ENCODE data around the gene PALLD. TPM values are rescaled to one million over a fixed set of nuclear protein-coding genes. Genes with fewer than 3 reads are reported as not detected.
"Not testable (repeated sequence)": the region's sequence is repeated elsewhere in the genome, so short reads cannot be mapped to it uniquely, and the experiment has no call there.

PALLD gene
- total RNA-seq, 1 donor from 2014 or later: 85.7 TPM

- Histone ChIP-seq H3K36me3 (peaks cover 8% of the 10 kb centered on the region), H3K9ac (no peak overlapping the region), H3K4me2 (no peak overlapping the region), H4K20me1 (ENCODE audit: low read depth) (no peaks in the 10 kb centered on the region), H3K4me3 (no peak overlapping the region), H3K9me3 (ENCODE audit: low read depth) (no peaks in the 10 kb centered on the region), H3K4me1 (peaks cover 5% of the 10 kb centered on the region), H3K27me3 (no peaks in the 10 kb centered on the region), H2AFZ (replicated peaks) (no peak overlapping the region), H3F3A (ENCODE audit: low read depth) (no peaks in the 10 kb centered on the region), H3K27ac (no peak overlapping the region), H3K79me2 (ENCODE audit: low read depth) (no peaks in the 10 kb centered on the region)
- Mint-ChIP-seq H3K36me3 (peaks cover 38% of the 10 kb centered on the region), H3K27me3 (ENCODE audit: insufficient read depth, low read depth) (no peaks in the 10 kb centered on the region), H3K4me3 (no peak overlapping the region), H3K27ac (no peak overlapping the region), H3K9me3 (peaks cover 13% of the 10 kb centered on the region), H3K4me1 (peaks cover 3% of the 10 kb centered on the region)
- no peak for TF ChIP-seq EZH2 (IDR thresholded peaks at IDR 0.05)
- TF ChIP-seq EZH2phosphoT487 (IDR thresholded peaks at IDR 0.05): no peak
- TF ChIP-seq CTCF (IDR thresholded peaks at IDR 0.05): no peak
- DNase-seq (ENCODE audit: low spot score): no peak
These were observed 229.1 kb downstream of the PALLD start for GRCh38 chr4:168725930-168726329.

GRCh38 chr4:168727181-168727580 is 230.3 kb downstream of the PALLD start:
- not testable (repeated sequence) for H3K36me3 ChIP-seq; H3K4me1 ChIP-seq; H3K79me2 ChIP-seq (ENCODE audit: low read depth); H3K27ac ChIP-seq; H3K9ac ChIP-seq; H4K20me1 ChIP-seq (ENCODE audit: low read depth); H3K27me3 Mint-ChIP-seq (ENCODE audit: insufficient read depth, low read depth); H3K4me1 Mint-ChIP-seq; H3K4me2 ChIP-seq; H3K27me3 ChIP-seq; H2AFZ ChIP-seq (replicated peaks); H3K9me3 ChIP-seq (ENCODE audit: low read depth); H3K4me3 ChIP-seq; H3K27ac Mint-ChIP-seq; H3K4me3 Mint-ChIP-seq; H3F3A ChIP-seq (ENCODE audit: low read depth); DNase-seq (ENCODE audit: low spot score)
- peaks cover 13% of the 10 kb centered on the region for H3K9me3 Mint-ChIP-seq
- H3K36me3 Mint-ChIP-seq: peaks cover 40% of the 10 kb centered on the region

GRCh38 chr4:168731006-168731636 is 234.3 kb downstream of the PALLD start:
- Histone ChIP-seq H3K9me3 (ENCODE audit: low read depth) (no peaks in the 10 kb centered on the region), H3K27me3 (no peaks in the 10 kb centered on the region), H3K9ac (no peak overlapping the region), H3K4me2 (no peak overlapping the region), H3K79me2 (ENCODE audit: low read depth) (no peaks in the 10 kb centered on the region), H2AFZ (replicated peaks) (no peak overlapping the region), H4K20me1 (ENCODE audit: low read depth) (no peaks in the 10 kb centered on the region), H3K36me3 (peaks cover 6% of the 10 kb centered on the region), H3F3A (ENCODE audit: low read depth) (peaks cover 10% of the 10 kb centered on the region), H3K4me1 (peaks cover 13% of the 10 kb centered on the region), H3K4me3 (no peak overlapping the region), H3K27ac (no peak overlapping the region)
- no peak overlapping the region for H3K27ac Mint-ChIP-seq
- no peak for DNase-seq (ENCODE audit: low spot score)
- H3K36me3 Mint-ChIP-seq: peaks cover 36% of the 10 kb centered on the region
- H3K9me3 Mint-ChIP-seq: peaks cover 11% of the 10 kb centered on the region
- no peak for TF ChIP-seq EZH2 (IDR thresholded peaks at IDR 0.05)
- no peak for TF ChIP-seq CTCF (IDR thresholded peaks at IDR 0.05)
- no peak for TF ChIP-seq EZH2phosphoT487 (IDR thresholded peaks at IDR 0.05)
- no peaks in the 10 kb centered on the region for H3K27me3 Mint-ChIP-seq (ENCODE audit: insufficient read depth, low read depth)
- peaks cover 12% of the 10 kb centered on the region for H3K4me1 Mint-ChIP-seq
- H3K4me3 Mint-ChIP-seq: no peak overlapping the region

- peaks cover 3% of the 10 kb centered on the region for H3K36me3 ChIP-seq
- no peak overlapping the region for H3K4me2 ChIP-seq
- no peak overlapping the region for H3K4me3 ChIP-seq
- Mint-ChIP-seq H3K36me3 (peaks cover 34% of the 10 kb centered on the region), H3K4me1 (peaks cover 18% of the 10 kb centered on the region), H3K27ac (no peak overlapping the region), H3K9me3 (peaks cover 9% of the 10 kb centered on the region), H3K27me3 (ENCODE audit: insufficient read depth, low read depth) (no peaks in the 10 kb centered on the region), H3K4me3 (no peak overlapping the region)
- H4K20me1 ChIP-seq (ENCODE audit: low read depth): no peaks in the 10 kb centered on the region
- no peak overlapping the region for H3K27ac ChIP-seq
- H2AFZ ChIP-seq (replicated peaks): no peak overlapping the region
- TF ChIP-seq EZH2 (IDR thresholded peaks at IDR 0.05): no peak
- no peak for TF ChIP-seq EZH2phosphoT487 (IDR thresholded peaks at IDR 0.05)
- TF ChIP-seq CTCF (IDR thresholded peaks at IDR 0.05): no peak
- H3K9ac ChIP-seq: no peak overlapping the region
- DNase-seq (ENCODE audit: low spot score): no peak
- H3K27me3 ChIP-seq: no peaks in the 10 kb centered on the region
- H3K79me2 ChIP-seq (ENCODE audit: low read depth): no peaks in the 10 kb centered on the region
- no peaks in the 10 kb centered on the region for H3K9me3 ChIP-seq (ENCODE audit: low read depth)
- peaks cover 20% of the 10 kb centered on the region for H3K4me1 ChIP-seq
- peaks cover 16% of the 10 kb centered on the region for H3F3A ChIP-seq (ENCODE audit: low read depth)
These were observed 235.0 kb downstream of the PALLD start for GRCh38 chr4:168731706-168732414.
